ENCODE results near the gene CSNK1G1.

The CSNK1G1 gene

GRCh38 chr15:64151727-64152506 lies 204.1 kb downstream of the CSNK1G1 start, which contains the start of gene SNX22:
Gene SNX22 (plus strand): TSS chr15:64151731. CDS start chr15:64151776, 45 bp downstream.
- DNase-seq: peak; percentile 32

DNA sequence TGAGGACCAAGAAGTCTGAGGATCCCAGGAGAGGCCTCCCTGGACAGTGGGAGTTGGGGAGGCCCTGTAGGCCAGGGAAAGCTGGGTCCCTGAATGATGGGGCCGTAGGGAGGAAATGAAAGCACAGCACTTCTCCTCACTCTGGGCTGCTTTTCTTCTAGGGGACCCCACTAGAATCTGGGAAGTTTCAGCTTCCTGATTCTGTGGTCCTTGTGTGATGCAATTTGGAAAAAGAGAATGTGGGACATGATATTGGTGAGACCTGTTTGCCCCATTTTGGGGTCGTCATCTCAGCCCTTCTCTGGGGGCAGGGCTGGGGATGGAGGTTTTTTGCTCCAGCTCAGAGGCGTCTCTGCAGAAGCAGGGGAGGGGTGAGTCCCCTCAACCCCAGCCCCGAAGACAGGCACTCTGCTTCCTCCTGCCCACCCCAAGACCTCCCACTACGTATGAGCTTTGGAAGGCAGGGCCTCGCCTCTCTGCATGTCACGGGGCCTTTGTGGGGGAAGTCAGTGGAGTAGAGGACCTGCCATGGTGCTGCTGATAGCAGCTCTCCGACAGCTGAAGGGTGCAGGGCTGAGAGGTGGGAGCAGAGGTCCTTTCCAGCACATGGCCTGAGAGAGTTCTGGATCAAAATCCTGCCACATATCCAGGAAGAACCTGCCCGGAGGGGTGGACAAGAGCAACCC lies 205.9 kb downstream of the CSNK1G1 start:
- DNase-seq: no peak

DNA sequence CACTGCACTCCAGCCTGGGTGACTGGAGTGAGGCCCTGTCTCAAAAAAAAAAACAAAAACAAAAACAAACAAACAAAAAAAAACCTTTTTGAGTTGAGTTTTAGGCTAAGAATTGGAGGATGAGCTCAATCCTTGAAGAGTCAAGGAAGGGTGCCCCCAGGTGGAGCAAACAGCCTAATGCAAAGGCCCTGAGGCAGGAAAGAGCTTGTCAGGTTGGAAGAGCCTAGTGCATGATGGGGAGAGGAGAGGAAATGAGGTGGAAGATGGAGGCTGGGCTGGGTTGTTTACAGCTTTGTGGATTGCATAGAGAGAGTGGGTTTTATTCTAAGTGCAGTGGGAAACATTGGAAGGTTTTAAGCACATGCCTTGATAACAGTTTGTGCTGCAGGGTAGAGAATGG lies 206.5 kb downstream of the CSNK1G1 start:
- DNase-seq: no peak

GRCh38 chr15:64148581-64148980 lies 207.4 kb downstream of the CSNK1G1 start:
- DNase-seq: no peak

DNA sequence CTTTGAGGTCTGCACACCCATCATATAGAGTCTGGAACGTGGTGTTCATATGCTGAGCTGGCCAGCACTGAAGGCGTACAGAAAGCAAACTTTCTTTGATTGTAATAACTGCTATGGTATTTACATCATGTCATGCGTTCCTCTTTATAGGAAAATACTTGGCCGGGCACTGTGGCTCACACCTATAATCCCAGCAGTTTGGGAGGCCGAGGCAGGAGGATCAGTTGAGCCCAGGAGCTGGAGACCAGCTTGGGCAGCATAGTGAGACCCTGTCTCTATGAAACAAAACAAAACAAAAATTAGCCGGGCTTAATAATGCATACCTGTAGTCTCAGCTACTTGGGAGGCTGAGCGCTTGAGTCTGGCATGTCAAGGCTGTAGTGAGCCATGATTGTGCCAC lies 207.8 kb downstream of the CSNK1G1 start:
- DNase-seq: no peak

- no peak for DNase-seq
These were observed 208.9 kb downstream of the CSNK1G1 start for GRCh38 chr15:64146885-64147681.

- DNase-seq: no peak
These were observed 209.5 kb downstream of the CSNK1G1 start for GRCh38 chr15:64146520-64146884.

DNA sequence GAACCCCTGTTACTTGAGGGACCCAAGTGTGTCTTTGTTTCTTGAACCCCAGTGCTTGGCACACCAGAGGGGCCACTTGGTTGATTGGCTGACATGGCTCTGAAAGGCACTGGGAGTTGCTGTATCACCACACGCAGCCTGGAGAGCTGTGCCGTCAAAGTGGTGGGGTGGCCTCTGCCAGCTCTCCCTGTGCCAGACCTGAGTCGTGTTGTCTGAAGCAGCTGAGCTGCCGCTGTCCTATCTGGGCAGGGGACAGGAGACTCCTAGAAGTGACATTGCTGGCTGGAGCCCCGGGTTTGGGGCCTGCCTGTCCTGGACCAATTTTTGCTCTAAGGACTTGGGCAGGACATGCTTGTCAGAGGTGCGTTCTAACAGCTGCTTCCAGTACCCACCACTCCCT lies 209.9 kb downstream of the CSNK1G1 start:
- no peak for DNase-seq

GRCh38 chr15:64144565-64145281 lies 211.2 kb downstream of the CSNK1G1 start:
- no peak for DNase-seq

DNA sequence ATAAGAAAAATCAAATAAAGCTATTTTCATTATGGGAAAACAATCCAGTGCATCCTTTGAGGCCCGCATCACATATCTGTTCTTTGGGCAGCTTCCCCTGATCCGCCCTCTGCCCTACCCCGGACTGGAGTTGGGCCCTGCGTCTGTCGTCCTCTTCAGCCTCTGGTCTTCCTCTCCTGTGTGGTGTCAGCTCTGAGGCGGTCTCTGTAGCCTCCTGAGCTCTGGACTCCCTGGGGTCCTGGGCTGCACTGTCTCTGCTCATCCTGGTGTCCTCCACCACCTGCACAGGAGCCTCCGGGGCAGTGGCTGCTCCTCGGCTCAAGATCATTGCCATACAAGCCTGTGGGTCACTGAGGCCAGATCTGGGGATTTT lies 211.8 kb downstream of the CSNK1G1 start:
- no peak for DNase-seq

DNA sequence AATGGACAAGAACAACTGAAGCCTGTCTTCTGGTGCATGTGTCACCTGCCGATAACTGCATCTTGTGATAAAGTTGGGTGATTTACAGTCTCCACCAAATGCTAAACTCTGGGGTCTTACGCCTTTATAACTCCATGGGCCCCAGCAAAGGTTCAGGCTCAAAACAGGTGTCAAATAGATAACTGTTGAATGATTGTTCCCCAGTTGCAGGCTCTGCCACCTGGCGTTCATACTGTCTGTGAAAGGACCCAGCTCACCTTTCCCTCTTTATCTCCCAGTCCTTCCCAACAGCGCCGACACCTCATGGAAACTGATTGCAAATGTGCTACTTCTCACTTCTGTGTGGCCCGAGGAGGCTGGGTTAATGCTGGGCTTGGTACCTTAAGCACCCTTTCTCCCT lies 212.7 kb downstream of the CSNK1G1 start:
- no peak for DNase-seq

DNA sequence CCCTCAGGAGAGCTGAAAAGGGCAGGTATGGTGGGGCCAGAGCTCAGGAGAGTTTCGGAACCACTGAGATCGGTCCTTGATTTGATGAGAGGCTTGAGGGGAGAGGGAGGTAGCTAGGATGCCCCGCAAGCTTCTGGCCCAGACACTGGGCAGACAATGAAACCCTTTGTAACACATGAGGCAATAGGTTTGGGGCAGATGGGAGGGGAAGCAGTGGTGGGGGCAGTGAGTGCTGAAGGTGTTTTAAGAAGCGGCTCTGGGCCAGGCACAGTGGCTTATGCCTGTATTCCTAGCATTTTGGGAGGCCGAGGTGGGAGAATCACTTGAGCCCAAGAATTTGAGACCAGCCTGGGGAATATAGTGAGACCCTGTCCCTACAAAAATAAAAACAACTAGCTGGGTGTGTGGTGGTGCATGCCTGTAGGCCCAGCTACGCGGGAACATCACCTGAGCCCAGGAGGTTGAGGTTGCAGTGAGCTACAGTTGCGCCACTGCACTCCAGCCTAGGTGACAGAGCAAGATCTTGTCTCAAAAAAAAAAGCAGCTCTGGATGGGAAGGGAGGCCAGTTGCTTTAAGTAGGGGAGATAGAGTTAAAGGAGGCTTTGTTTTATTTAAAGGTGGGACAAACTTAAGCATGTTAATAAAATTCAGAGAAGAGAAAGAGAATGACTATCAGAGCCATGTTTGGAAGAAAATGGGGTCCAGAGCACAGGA lies 214.0 kb downstream of the CSNK1G1 start:
- DNase-seq: no peak

DNA sequence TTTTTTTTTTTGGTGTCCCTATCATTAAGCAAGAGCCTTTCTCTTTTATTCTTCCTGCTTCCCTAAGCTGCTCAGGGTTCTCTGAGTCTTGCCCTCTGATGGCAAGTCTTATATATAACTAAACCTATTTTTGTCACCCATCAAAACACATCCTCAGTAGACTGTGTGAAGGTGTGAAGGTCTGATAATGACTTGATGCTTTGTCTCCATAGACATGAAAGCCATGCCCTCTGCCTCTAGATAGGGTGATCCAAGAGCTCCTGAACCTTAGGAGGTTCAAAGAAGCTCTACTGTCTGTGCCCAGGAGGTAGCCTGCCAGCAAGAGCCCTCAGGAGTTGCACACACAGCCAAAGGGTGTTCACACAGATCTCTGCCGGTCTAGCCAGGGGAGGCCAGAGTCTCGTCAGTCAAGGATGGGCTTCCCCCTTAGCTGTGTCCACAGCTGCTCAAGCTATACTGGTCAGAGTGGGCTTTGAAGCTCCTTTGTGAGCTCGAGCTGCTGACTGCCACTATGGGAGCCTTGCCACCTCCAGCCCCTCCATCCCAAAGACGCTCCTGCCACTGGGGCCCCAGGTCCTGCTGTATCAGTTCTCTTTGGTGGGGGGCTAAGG lies 217.5 kb downstream of the CSNK1G1 start:
- no peak for DNase-seq

DNA sequence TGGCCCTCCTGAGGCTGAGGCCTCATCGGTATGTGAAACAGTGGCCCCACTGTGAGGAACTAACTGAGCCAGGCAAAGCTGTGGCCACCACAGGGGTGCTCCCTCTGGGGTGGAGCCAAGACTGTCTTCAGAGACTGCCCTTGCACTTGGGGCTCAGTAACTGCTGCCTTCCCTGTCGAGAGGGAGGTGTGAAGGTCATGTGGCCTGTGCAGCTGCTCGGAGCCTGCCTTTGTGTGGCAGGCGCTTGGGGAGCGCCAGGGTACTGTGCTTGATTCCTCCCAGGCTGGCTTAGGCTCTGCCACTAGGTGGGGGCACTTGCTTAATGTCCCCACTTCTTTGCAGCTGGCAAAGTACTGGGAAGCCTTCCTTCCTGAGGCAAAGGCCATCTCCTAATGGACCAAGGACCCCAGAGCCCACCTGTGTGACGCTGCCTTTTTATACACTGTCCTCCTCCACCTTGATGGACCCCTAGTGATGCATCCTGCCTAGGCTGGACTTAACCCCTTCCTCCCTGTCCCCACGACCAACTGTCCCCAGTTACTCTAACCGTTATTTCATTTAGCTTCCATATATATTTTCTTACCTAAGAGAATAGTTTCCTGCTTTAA lies 218.6 kb downstream of the CSNK1G1 start:
- DNase-seq: no peak

DNA sequence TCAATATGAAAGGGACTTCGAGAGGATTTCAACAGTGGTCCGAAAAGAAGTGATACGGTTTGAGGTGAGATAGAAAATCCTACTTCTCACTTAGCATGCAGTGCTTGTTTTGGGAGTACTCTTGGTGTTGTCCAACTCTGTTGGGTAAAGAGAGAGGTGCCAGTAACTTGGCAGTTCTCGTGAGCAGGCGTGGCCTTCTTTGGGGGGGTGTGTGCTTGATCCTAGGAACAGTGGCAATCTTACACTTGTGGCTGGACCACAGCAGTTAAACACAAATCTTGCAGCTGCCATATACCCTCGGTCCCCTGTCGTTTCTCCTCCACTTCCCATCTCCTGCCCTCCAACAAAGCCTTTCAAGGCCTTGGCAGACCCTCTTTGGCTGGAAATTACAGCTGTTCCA lies 219.6 kb downstream of the CSNK1G1 start:
- DNase-seq: no peak

GRCh38 chr15:64134345-64134829 lies 221.6 kb downstream of the CSNK1G1 start:
- DNase-seq: no peak

DNA sequence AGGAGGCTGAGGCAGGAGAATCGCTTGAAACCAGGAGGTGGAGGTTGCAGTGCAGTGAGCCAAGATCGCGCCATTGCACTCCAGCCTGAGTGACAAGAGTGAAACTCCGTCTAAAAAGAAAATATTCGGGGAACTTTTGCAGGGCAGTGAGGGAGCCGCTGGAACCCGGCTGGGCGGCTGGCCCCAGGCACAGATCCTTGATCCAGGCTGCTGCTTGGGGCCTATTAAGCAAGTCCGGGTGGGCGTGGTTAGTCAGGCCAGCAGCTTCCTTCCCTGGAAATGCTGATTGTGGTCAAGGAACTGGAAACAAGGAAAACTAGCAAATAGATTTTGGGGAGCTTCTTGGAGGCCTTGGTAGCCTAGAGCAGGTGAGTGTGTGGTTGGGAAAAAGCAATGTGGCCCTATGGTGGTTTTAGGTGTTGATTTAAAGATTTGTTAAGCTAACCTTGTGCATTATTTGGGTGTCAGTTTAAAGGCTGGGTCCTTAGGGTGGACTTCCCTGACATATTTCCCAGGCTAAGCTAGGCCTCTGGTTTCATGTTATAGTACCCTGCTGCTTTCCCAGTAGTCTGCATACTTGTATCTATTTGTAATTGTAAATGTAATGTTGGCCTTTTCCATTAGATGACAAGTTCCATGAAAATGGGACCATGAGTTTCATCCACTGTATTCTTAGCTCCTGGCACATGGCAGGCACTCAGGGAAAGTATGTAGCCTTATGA lies 222.2 kb downstream of the CSNK1G1 start:
- DNase-seq: no peak

DNA sequence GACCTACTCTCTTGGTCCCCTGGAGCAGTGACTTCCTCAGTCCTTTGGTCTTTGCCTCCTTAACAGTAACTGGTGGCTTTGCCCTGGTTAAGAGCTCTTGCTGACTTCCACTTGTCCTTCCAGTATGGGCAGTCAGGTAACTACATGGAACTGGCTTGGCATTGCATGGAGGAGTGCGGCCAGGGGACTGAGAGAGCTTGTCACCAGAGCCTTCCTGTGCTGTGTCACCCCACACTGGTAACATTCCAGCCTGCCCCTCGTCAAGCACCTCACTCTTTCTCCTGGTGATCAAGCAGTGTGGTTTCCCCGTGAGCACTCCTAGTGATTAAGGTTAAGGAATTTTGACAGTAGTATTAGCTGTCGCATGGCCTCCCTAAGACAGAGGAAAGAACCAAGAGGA lies 223.8 kb downstream of the CSNK1G1 start:
- no peak for DNase-seq

DNA sequence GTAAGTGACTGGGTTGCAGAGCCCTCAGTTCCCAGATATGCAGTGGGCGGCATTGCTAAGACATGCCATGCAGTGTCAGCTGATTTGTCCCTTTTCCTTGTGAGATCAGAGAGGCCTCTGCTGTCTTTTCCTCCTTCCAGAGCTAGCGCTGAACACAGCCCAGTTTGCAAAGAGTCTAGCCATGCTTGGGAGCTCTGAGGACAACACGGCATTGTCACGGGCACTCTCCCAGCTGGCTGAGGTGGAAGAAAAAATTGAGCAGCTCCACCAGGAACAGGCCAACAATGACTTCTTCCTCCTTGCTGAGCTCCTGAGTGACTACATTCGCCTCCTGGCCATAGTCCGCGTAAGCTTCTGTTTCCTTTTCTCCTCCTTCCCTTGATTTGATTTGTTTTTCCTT lies 224.4 kb downstream of the CSNK1G1 start:
- DNase-seq: no peak

GRCh38 chr15:64130159-64130558 lies 225.8 kb downstream of the CSNK1G1 start:
- no peak for DNase-seq

Data from activated gamma-delta T cell (primary cell).